GM23338 (cell line): ENCODE data around the gene SESN1. TPM values are rescaled to one million over a fixed set of nuclear protein-coding genes. Genes with fewer than 3 reads are reported as not detected.

Experiments
- ATAC-seq: fragments of 200-7000 bp; cut with Tn5 transposase; 3 replicates; pipeline ENCODE4 v1.9.1; 2020
- DNase-seq: peaks from one replicate; pipeline ENCODE4 v3.0.0-alpha.2; 2015; ENCODE audit warnings: low spot score
- H2AFZ ChIP-seq: fragments of 200-600 bp; sonication (generic); 2 replicates; pipeline ENCODE4 v1.8.0; 2016; ENCODE audit warnings: antibody characterized with exemption, mild to moderate bottlenecking, moderate library complexity
- H3F3A ChIP-seq: fragments of 200-600 bp; sonication (generic); replicated peaks from 2 replicates; pipeline ENCODE4 v1.8.0; 2017; ENCODE audit warnings: antibody characterized with exemption, mixed run types, low read depth
- H3K27ac ChIP-seq: fragments of 200-600 bp; sonication (generic); 2 replicates; pipeline ENCODE4 v1.6.1; 2016; ENCODE audit warnings: low read depth
- H3K27me3 ChIP-seq: fragments of 200-600 bp; sonication (generic); 2 replicates; pipeline ENCODE4 v1.8.0; 2016; ENCODE audit warnings: mild to moderate bottlenecking, mixed run types, moderate library complexity; ENCODE audit not compliant: insufficient read depth
- H3K36me3 ChIP-seq: fragments of 200-600 bp; sonication (generic); 2 replicates; pipeline ENCODE4 v1.8.0; 2016; ENCODE audit warnings: mild to moderate bottlenecking; ENCODE audit not compliant: insufficient read depth
- H3K4me1 ChIP-seq: fragments of 200-600 bp; sonication (generic); 2 replicates; pipeline ENCODE4 v1.8.0; 2016; ENCODE audit warnings: mild to moderate bottlenecking, moderate library complexity; ENCODE audit not compliant: insufficient read depth
- H3K4me2 ChIP-seq: fragments of 200-600 bp; sonication (generic); 2 replicates; pipeline ENCODE4 v1.7.1; 2017; ENCODE audit warnings: mixed run types
- H3K4me3 ChIP-seq: fragments of 200-600 bp; sonication (generic); 2 replicates; pipeline ENCODE4 v1.6.1; 2016; ENCODE audit warnings: mixed run types
- H3K79me2 ChIP-seq: fragments of 200-600 bp; sonication (generic); replicated peaks from 2 replicates; pipeline ENCODE4 v1.8.0; 2017; ENCODE audit warnings: mild to moderate bottlenecking; ENCODE audit not compliant: insufficient read depth
- H3K9me2 ChIP-seq: fragments of 200-600 bp; sonication (generic); 2 replicates; pipeline ENCODE4 v1.8.0; 2017; ENCODE audit not compliant: insufficient read depth
- H4K20me1 ChIP-seq: fragments of 200-600 bp; sonication (generic); replicated peaks from 2 replicates; pipeline ENCODE4 v1.8.0; 2017; ENCODE audit warnings: mild to moderate bottlenecking; ENCODE audit not compliant: insufficient read depth
- H3K27ac Mint-ChIP-seq: 2 replicates; pipeline ENCODE4 v1.8.0; 2020; ENCODE audit warnings: inconsistent platforms, mild to moderate bottlenecking, moderate library complexity, mixed read lengths
- H3K27me3 Mint-ChIP-seq: 3 replicates; pipeline ENCODE4 v1.8.0; 2022; ENCODE audit warnings: low read depth, mild to moderate bottlenecking, moderate library complexity, mixed read lengths, inconsistent platforms; ENCODE audit not compliant: insufficient read depth, poor library complexity
- H3K36me3 Mint-ChIP-seq: 3 replicates; pipeline ENCODE4 v1.8.0; 2021; ENCODE audit warnings: low read depth, mild to moderate bottlenecking, inconsistent platforms, moderate library complexity, mixed read lengths
- H3K4me1 Mint-ChIP-seq: 3 replicates; pipeline ENCODE4 v1.8.0; 2020; ENCODE audit warnings: mild to moderate bottlenecking, inconsistent platforms, mixed read lengths
- H3K4me3 Mint-ChIP-seq: 3 replicates; pipeline ENCODE4 v1.8.0; 2021; ENCODE audit warnings: moderate library complexity, mild to moderate bottlenecking, inconsistent platforms, mixed read lengths
- H3K9me3 Mint-ChIP-seq: 3 replicates; pipeline ENCODE4 v1.8.0; 2020; ENCODE audit warnings: moderate library complexity, mild to moderate bottlenecking, inconsistent platforms, mixed read lengths
- CREB1 ChIP-seq: fragments of 250-450 bp; sonication (Bioruptor Pico); IDR thresholded peaks from 2 replicates; pipeline ENCODE4 v1.5.0; 2020; ENCODE audit warnings: low read depth, mild to moderate bottlenecking, moderate library complexity
- CTCF ChIP-seq, 2 experiments: fragments of 200-600 bp in 1 of 2; sonication (generic) in 1 of 2; conservative IDR thresholded peaks; 2 replicates each; pipeline versions ENCODE4 v1.5.1 to v1.6.1; 2016 to 2017; ENCODE audit warnings: antibody characterized with exemption in 2 of 2, low read depth in 2 of 2, mild to moderate bottlenecking in 2 of 2, moderate library complexity in 1 of 2
- JUNB ChIP-seq: IDR thresholded peaks from one replicate; pipeline ENCODE4 v1.6.1; 2016; ENCODE audit warnings: antibody characterized with exemption; ENCODE audit not compliant: unreplicated experiment
- NANOG ChIP-seq: IDR thresholded peaks from 2 replicates; pipeline ENCODE4 v1.6.1; 2016; ENCODE audit warnings: antibody characterized with exemption, borderline replicate concordance
- ZNF331 ChIP-seq: fragments of 250-450 bp; sonication (Bioruptor Pico); IDR thresholded peaks from 2 replicates; pipeline ENCODE4 v1.5.0; 2020; ENCODE audit warnings: low read depth, mild to moderate bottlenecking, moderate library complexity
- ZNF462 ChIP-seq: fragments of 250-450 bp; sonication (Bioruptor Pico); IDR thresholded peaks from 2 replicates; pipeline ENCODE4 v1.5.0; 2020; ENCODE audit warnings: mild to moderate bottlenecking, moderate library complexity
- polyA plus RNA-seq: library from polyadenylated mRNA; unstranded; fragments of >200 nt; fragmentation: Nextera tagmentation; extraction: Ambion mirVana; gene quantifications from 2 replicates; pipeline ENCODE4 v1.2.1, GENCODE V29; 2016
- total RNA-seq: library from RNA; depleted of rRNA; stranded (reverse); fragments of >200 nt; shearing (Covaris generic); gene quantifications from 2 replicates; pipeline ENCODE4 v1.2.3, GENCODE V29; 2014

SESN1 gene
- total and polyA plus RNA-seq, 2 experiments from 2014 or later, result 26.2 to 36.4 TPM

DNA sequence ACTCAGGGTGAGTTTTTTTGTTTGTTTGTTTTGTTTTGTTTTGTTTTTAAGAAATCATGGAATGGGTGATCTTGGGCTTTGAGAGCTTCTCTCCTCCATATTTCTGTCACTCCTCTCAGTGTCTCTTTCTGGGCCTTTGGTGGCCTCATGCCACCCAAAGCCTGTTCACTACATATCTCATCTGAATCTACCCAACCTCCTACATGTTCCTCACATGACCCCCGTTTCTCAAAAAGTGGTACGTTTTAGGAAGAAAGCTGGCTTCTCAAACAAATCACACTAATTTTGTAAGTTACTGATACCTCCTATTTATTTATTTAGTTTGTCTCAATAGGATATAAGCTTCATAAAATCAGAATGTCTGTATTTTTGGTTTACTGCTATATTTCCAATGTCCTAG is 80.0 kb downstream of the SESN1 start (continued):
- TF ChIP-seq ZNF462 (CRISPR knock-in tag) (no peak), NANOG (no peak), JUNB (no peak), ZNF331 (no peak), CTCF (conservative IDR thresholded peaks at IDR 0.05; ENCODE audit: low read depth in 2 of 2) (no peak)

DNA sequence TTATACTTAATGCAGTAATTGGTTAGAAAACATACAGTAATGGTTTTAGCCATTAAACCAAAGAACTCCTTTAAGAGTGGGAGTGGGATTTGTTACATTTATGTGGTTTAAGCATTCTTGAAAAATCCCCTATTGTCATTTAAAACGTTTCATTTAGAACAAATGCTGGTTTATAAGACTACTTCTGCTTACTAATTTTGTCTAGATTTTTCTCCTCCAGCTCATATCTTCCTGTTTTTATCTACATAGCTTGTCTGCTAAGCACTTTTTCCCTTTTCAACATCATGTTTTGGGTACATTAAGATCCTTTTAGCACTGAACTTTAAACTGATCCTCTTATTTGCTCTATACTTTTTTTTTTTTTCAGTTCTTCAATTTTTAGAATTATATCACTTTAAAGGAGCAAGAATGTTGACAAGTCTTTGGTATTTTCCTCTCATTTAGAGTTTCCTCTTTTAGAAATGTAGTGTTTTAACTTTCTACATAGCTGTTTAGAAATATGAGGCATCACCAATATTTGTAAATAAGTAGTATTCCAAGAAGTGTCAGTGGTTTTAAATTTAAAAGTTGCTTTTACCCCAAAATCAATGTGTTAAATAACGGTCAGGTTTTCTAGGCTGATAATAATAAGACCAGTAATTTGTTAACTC is 80.9 kb downstream of the SESN1 start:
- Mint-ChIP-seq H3K36me3 (no peaks in the 10 kb centered on the region), H3K4me1 (peaks cover 3% of the 10 kb centered on the region), H3K4me3 (no peak overlapping the region), H3K27me3 (no peaks in the 10 kb centered on the region), H3K9me3 (no peaks in the 10 kb centered on the region), H3K27ac (no peak overlapping the region)
- no peak overlapping the region for H3K4me2 ChIP-seq
- no peak for ATAC-seq
- no peaks in the 10 kb centered on the region for H3F3A ChIP-seq
- TF ChIP-seq CTCF (conservative IDR thresholded peaks at IDR 0.05; ENCODE audit: low read depth in 2 of 2) (no peak), CREB1 (CRISPR knock-in tag) (no peak)
- H3K79me2 ChIP-seq, result no peaks in the 10 kb centered on the region
- DNase-seq, result no peak
- no peaks in the 10 kb centered on the region for H3K27me3 ChIP-seq
- H3K4me3 ChIP-seq, result no peak overlapping the region
- H2AFZ ChIP-seq, result no peak overlapping the region
- H3K36me3 ChIP-seq, result no peaks in the 10 kb centered on the region
- no peak overlapping the region for H3K27ac ChIP-seq
- H3K9me2 ChIP-seq, result no peaks in the 10 kb centered on the region
- no peaks in the 10 kb centered on the region for H4K20me1 ChIP-seq
- no peaks in the 10 kb centered on the region for H3K4me1 ChIP-seq
